IPS DF 6.9 (cell line): Measurements from ENCODE around the gene PRKCE.

ENCODE experiments used
- DNase-seq: peaks from one replicate; pipeline ENCODE4 v3.0.0-alpha.2; 2013; ENCODE audit warnings: low read depth, low spot score
- H3K27ac ChIP-seq: one replicate; pipeline ENCODE4 v1.5.1; 2013; ENCODE audit warnings: low read length, control low read depth
- H3K27me3 ChIP-seq: 2 replicates; pipeline ENCODE4 v1.6.1; 2013; ENCODE audit warnings: mild to moderate bottlenecking, low read length; ENCODE audit not compliant: control insufficient read depth, insufficient read depth
- H3K36me3 ChIP-seq: 2 replicates; pipeline ENCODE4 v1.6.1; 2013; ENCODE audit warnings: low read length; ENCODE audit not compliant: control insufficient read depth, insufficient read depth
- H3K4me1 ChIP-seq: 2 replicates; pipeline ENCODE4 v1.6.1; 2013; ENCODE audit warnings: low read length; ENCODE audit not compliant: control insufficient read depth, insufficient read depth
- H3K4me3 ChIP-seq: 2 replicates; pipeline ENCODE4 v1.5.1; 2013; ENCODE audit warnings: mild to moderate bottlenecking, low read length
- H3K9me3 ChIP-seq: 2 replicates; pipeline ENCODE4 v1.6.1; 2013; ENCODE audit warnings: low read length, inconsistent platforms; ENCODE audit not compliant: control insufficient read depth, insufficient read depth
- WGBS: extraction: QIAGEN DNeasy Blood & Tissue Kit; methylation state at CpG from one replicate; pipeline ENCODE4 v1.1.7; 2013; ENCODE audit warnings: mixed read lengths, missing lambda C conversion rate; ENCODE audit not compliant: insufficient read length, insufficient coverage; 5-methylcytosine and 5-hydroxymethylcytosine counted together

PRKCE gene

GRCh38 chr2:45932278-45932975 lies 281.0 kb downstream of the PRKCE start:
- Histone ChIP-seq H3K27me3 (no peaks in the 10 kb centered on the region), H3K27ac (no peak overlapping the region), H3K9me3 (no peaks in the 10 kb centered on the region), H3K36me3 (no peaks in the 10 kb centered on the region), H3K4me1 (no peaks in the 10 kb centered on the region), H3K4me3 (no peak overlapping the region)
- no peak for DNase-seq
- 100% methylated on average over 5 of the region's 8 CpGs for WGBS

GRCh38 chr2:45935791-45936622 lies 284.5 kb downstream of the PRKCE start:
- no CpG with 5 or more reads among the region's 13 CpGs for WGBS
- H3K4me1 ChIP-seq = no peaks in the 10 kb centered on the region
- no peak overlapping the region for H3K27ac ChIP-seq
- no peaks in the 10 kb centered on the region for H3K9me3 ChIP-seq
- no peak overlapping the region for H3K4me3 ChIP-seq
- H3K36me3 ChIP-seq = no peaks in the 10 kb centered on the region
- no peaks in the 10 kb centered on the region for H3K27me3 ChIP-seq
- DNase-seq = peak; percentile 60

- Histone ChIP-seq H3K27ac (no peak overlapping the region), H3K4me3 (no peak overlapping the region), H3K27me3 (no peaks in the 10 kb centered on the region), H3K36me3 (no peaks in the 10 kb centered on the region), H3K9me3 (no peaks in the 10 kb centered on the region), H3K4me1 (no peaks in the 10 kb centered on the region)
- WGBS = no CpG with 5 or more reads among the region's 5 CpGs
- no peak for DNase-seq
These were observed 285.1 kb downstream of the PRKCE start for GRCh38 chr2:45936623-45936979.

- Histone ChIP-seq H3K4me1 (no peaks in the 10 kb centered on the region), H3K27me3 (no peaks in the 10 kb centered on the region), H3K4me3 (no peak overlapping the region), H3K9me3 (no peaks in the 10 kb centered on the region), H3K36me3 (no peaks in the 10 kb centered on the region), H3K27ac (no peak overlapping the region)
- no CpG with 5 or more reads among the region's 4 CpGs for WGBS
- no peak for DNase-seq
These were observed 286.5 kb downstream of the PRKCE start for GRCh38 chr2:45937990-45938389.

GRCh38 chr2:45938649-45939511 lies 287.4 kb downstream of the PRKCE start:
- H3K27me3 ChIP-seq = no peaks in the 10 kb centered on the region
- H3K4me1 ChIP-seq = no peaks in the 10 kb centered on the region
- no peak for DNase-seq
- no peaks in the 10 kb centered on the region for H3K36me3 ChIP-seq
- H3K27ac ChIP-seq = no peak overlapping the region
- H3K9me3 ChIP-seq = no peaks in the 10 kb centered on the region
- no peak overlapping the region for H3K4me3 ChIP-seq
- no CpG with 5 or more reads among the region's 13 CpGs for WGBS

- DNase-seq = no peak
- Histone ChIP-seq H3K4me1 (no peaks in the 10 kb centered on the region), H3K36me3 (no peaks in the 10 kb centered on the region), H3K27me3 (no peaks in the 10 kb centered on the region), H3K9me3 (no peaks in the 10 kb centered on the region), H3K4me3 (no peak overlapping the region), H3K27ac (no peak overlapping the region)
- WGBS = no CpG with 5 or more reads among the region's 6 CpGs
These were observed 290.2 kb downstream of the PRKCE start for GRCh38 chr2:45941531-45942236.

- H3K27ac ChIP-seq = no peak overlapping the region
- H3K4me1 ChIP-seq = no peaks in the 10 kb centered on the region
- H3K36me3 ChIP-seq = no peaks in the 10 kb centered on the region
- no peak for DNase-seq
- H3K27me3 ChIP-seq = no peaks in the 10 kb centered on the region
- H3K4me3 ChIP-seq = no peak overlapping the region
- H3K9me3 ChIP-seq = no peaks in the 10 kb centered on the region
- no CpG with 5 or more reads among the region's 9 CpGs for WGBS
These were observed 290.8 kb downstream of the PRKCE start for GRCh38 chr2:45942237-45942738.

GRCh38 chr2:45943219-45944044 lies 292.0 kb downstream of the PRKCE start:
- Histone ChIP-seq H3K36me3 (no peaks in the 10 kb centered on the region), H3K4me3 (no peak overlapping the region), H3K9me3 (no peaks in the 10 kb centered on the region), H3K27me3 (no peaks in the 10 kb centered on the region), H3K4me1 (no peaks in the 10 kb centered on the region), H3K27ac (no peak overlapping the region)
- no CpG with 5 or more reads among the region's 14 CpGs for WGBS
- no peak for DNase-seq

- Histone ChIP-seq H3K4me1 (no peaks in the 10 kb centered on the region), H3K27me3 (no peaks in the 10 kb centered on the region), H3K9me3 (no peaks in the 10 kb centered on the region), H3K36me3 (no peaks in the 10 kb centered on the region), H3K4me3 (no peak overlapping the region), H3K27ac (no peak overlapping the region)
- no CpG with 5 or more reads among the region's 6 CpGs for WGBS
- DNase-seq = no peak
These were observed 292.6 kb downstream of the PRKCE start for GRCh38 chr2:45944074-45944473.
